Nephron progenitor cell (in vitro differentiated cells): ENCODE measurements around the gene CAMTA1.

ENCODE experiments used
- DNase-seq: peaks from one replicate; pipeline ENCODE4 v3.0.0; 2021
- H3K27ac Mint-ChIP-seq: 2 replicates; pipeline ENCODE4 v1.8.0; 2021; ENCODE audit warnings: mild to moderate bottlenecking, moderate library complexity, mixed read lengths
- H3K27me3 Mint-ChIP-seq: 2 replicates; pipeline ENCODE4 v1.8.0; 2021; ENCODE audit warnings: mild to moderate bottlenecking, low read depth, mixed read lengths; ENCODE audit not compliant: poor library complexity
- H3K36me3 Mint-ChIP-seq: 2 replicates; pipeline ENCODE4 v1.8.0; 2021; ENCODE audit warnings: low read depth, mixed read lengths
- H3K4me1 Mint-ChIP-seq: 2 replicates; pipeline ENCODE4 v1.8.0; 2021; ENCODE audit warnings: mixed read lengths
- H3K4me3 Mint-ChIP-seq: 2 replicates; pipeline ENCODE4 v1.8.0; 2021; ENCODE audit warnings: mild to moderate bottlenecking, moderate library complexity, mixed read lengths
- H3K9me3 Mint-ChIP-seq: 2 replicates; pipeline ENCODE4 v1.8.0; 2021; ENCODE audit warnings: mild to moderate bottlenecking, moderate library complexity, mixed read lengths
- CTCF ChIP-seq: fragments of 200-600 bp; sonication (generic); IDR thresholded peaks from 2 replicates; pipeline ENCODE4 v1.5.0; 2021; ENCODE audit warnings: antibody characterized with exemption

CAMTA1 gene

GRCh38 chr1:7113136-7113535 lies 327.9 kb downstream of the CAMTA1 start:
- peaks cover 24% of the 10 kb centered on the region for H3K4me1 Mint-ChIP-seq
- DNase-seq: no peak
- no peak overlapping the region for H3K27ac Mint-ChIP-seq
- H3K27me3 Mint-ChIP-seq: peaks cover 7% of the 10 kb centered on the region
- peaks cover 8% of the 10 kb centered on the region for H3K36me3 Mint-ChIP-seq
- H3K9me3 Mint-ChIP-seq: peaks cover 28% of the 10 kb centered on the region
- no peak for TF ChIP-seq CTCF
- H3K4me3 Mint-ChIP-seq: no peak overlapping the region

GRCh38 chr1:7113822-7114221 lies 328.6 kb downstream of the CAMTA1 start:
- DNase-seq: no peak
- peaks cover 25% of the 10 kb centered on the region for H3K9me3 Mint-ChIP-seq
- H3K4me3 Mint-ChIP-seq: no peak overlapping the region
- H3K27me3 Mint-ChIP-seq: peaks cover 7% of the 10 kb centered on the region
- H3K27ac Mint-ChIP-seq: no peak overlapping the region
- peaks cover 8% of the 10 kb centered on the region for H3K36me3 Mint-ChIP-seq
- peaks cover 24% of the 10 kb centered on the region for H3K4me1 Mint-ChIP-seq
- no peak for TF ChIP-seq CTCF

DNA sequence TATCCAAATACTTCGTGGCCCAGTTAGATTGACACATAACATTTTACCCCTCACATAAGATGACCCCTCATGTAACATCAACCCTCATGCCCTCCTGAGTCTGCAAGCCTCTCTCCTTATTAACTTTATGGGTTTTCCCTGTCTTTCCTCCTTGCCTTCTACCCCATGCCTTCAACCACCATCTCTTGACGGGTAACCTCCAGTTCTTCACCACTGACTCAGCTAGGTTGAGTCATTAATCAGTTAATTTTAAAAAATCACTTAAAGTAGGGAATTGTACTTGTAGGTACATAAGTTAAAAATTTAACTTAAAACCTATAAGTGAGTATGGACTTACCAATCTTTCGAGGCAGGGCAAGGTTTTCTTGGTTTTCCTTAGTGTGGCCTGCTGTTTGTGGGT lies 330.7 kb downstream of the CAMTA1 start:
- DNase-seq: no peak
- no peak overlapping the region for H3K27ac Mint-ChIP-seq
- H3K36me3 Mint-ChIP-seq: peaks cover 8% of the 10 kb centered on the region
- peaks cover 5% of the 10 kb centered on the region for H3K27me3 Mint-ChIP-seq
- H3K9me3 Mint-ChIP-seq: peaks cover 35% of the 10 kb centered on the region
- no peak overlapping the region for H3K4me3 Mint-ChIP-seq
- TF ChIP-seq CTCF: no peak
- peaks cover 24% of the 10 kb centered on the region for H3K4me1 Mint-ChIP-seq

GRCh38 chr1:7117399-7118281 lies 332.4 kb downstream of the CAMTA1 start:
- peak overlapping the region; percentile 56 for H3K4me3 Mint-ChIP-seq

GRCh38 chr1:7119156-7119555 lies 333.9 kb downstream of the CAMTA1 start:
- Mint-ChIP-seq H3K27ac (no peak overlapping the region), H3K36me3 (peaks cover 8% of the 10 kb centered on the region), H3K4me1 (peaks cover 9% of the 10 kb centered on the region), H3K9me3 (peaks cover 26% of the 10 kb centered on the region), H3K4me3 (no peak overlapping the region), H3K27me3 (peaks cover 5% of the 10 kb centered on the region)
- no peak for TF ChIP-seq CTCF
- no peak for DNase-seq

More at GRCh38 chr1:7117399-7118281, 332.4 kb downstream of the CAMTA1 start:
- H3K4me1 Mint-ChIP-seq: peaks cover 16% of the 10 kb centered on the region
- H3K27ac Mint-ChIP-seq: peak overlapping the region; percentile 81
- peaks cover 33% of the 10 kb centered on the region for H3K9me3 Mint-ChIP-seq
- H3K27me3 Mint-ChIP-seq: peaks cover 4% of the 10 kb centered on the region
- DNase-seq: peak; percentile 38
- peaks cover 8% of the 10 kb centered on the region for H3K36me3 Mint-ChIP-seq
- peak; percentile 14 for TF ChIP-seq CTCF
